PC-9 (cell line): ENCODE data around the gene BRI3.

Source experiments
- EZH2 ChIP-seq: fragments of 200-600 bp; sonication (generic); IDR thresholded peaks from 2 replicates; pipeline ENCODE4 v1.8.0; 2017; ENCODE audit warnings: antibody characterized with exemption, low read depth
- TF ChIP-seq, protein P1 (sequence below): fragments of 200-600 bp; sonication (generic); conservative IDR thresholded peaks from 2 replicates; pipeline ENCODE4 v1.6.1; 2017; ENCODE audit warnings: mixed run types, antibody characterized with exemption, mild to moderate bottlenecking, moderate library complexity

DNA sequence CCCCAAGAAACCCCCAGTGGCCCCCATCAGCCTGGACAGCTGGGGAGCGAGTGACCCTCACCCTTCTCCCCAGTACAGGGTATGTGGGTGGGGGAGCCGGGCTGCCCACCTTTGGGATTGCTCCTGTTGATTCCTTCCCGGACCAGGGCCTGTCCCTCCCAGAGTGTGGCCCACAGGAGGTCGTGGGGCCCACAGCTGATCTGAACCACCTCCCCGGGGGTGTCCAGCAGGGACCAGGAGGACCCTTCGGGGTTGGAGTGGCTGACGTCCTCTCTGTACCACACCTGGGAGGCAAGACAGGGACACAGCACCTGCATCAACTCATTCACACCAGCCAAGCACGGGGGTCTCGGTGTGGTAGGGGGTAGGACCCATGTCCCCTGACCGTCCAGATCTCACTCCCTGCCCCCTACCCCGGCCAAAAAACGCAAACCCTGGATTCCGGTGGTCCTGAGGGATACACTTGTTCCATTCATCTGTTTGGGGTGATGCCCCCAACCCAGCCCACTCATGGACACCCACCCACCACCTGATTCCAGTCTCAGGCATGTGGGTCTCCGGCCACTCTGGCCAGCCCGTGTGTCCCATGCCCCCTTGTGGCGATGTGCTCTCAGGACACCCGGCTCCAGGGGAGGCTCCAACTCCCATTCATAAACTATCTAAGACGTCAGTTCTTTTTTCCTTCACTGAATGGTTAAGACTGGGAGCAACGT, 40.4 kb upstream of the BRI3 start:
- TF ChIP-seq, protein P1, sequence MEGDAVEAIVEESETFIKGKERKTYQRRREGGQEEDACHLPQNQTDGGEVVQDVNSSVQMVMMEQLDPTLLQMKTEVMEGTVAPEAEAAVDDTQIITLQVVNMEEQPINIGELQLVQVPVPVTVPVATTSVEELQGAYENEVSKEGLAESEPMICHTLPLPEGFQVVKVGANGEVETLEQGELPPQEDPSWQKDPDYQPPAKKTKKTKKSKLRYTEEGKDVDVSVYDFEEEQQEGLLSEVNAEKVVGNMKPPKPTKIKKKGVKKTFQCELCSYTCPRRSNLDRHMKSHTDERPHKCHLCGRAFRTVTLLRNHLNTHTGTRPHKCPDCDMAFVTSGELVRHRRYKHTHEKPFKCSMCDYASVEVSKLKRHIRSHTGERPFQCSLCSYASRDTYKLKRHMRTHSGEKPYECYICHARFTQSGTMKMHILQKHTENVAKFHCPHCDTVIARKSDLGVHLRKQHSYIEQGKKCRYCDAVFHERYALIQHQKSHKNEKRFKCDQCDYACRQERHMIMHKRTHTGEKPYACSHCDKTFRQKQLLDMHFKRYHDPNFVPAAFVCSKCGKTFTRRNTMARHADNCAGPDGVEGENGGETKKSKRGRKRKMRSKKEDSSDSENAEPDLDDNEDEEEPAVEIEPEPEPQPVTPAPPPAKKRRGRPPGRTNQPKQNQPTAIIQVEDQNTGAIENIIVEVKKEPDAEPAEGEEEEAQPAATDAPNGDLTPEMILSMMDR, result peak; percentile 80
- no peak for TF ChIP-seq EZH2
